Neutrophil (primary cell): ENCODE measurements around the gene ZFP36L1.

Experiments used
- H3K27ac ChIP-seq: fragments of 200-600 bp; sonication (generic); 2 replicates; pipeline ENCODE4 v1.5.1; 2016; ENCODE audit warnings: mild to moderate bottlenecking, moderate library complexity
- H3K27me3 ChIP-seq: fragments of 200-600 bp; sonication (generic); 2 replicates; pipeline ENCODE4 v1.6.0; 2016; ENCODE audit warnings: mild to moderate bottlenecking
- H3K36me3 ChIP-seq: fragments of 200-600 bp; sonication (generic); 2 replicates; pipeline ENCODE4 v1.5.1; 2017
- H3K4me1 ChIP-seq, 2 experiments: fragments of 200-600 bp in 1 of 2; sonication (generic) in 1 of 2; 1 replicate in 1 of 2; 2 replicates in 1 of 2; pipeline versions ENCODE4 v1.5.1 to v1.6.1; 2013 to 2016; ENCODE audit warnings: low read depth in 1 of 2, low read length in 1 of 2, mild to moderate bottlenecking in 1 of 2, moderate library complexity in 1 of 2; ENCODE audit not compliant: control insufficient read depth in 1 of 2, insufficient read depth in 1 of 2
- H3K4me3 ChIP-seq, 2 experiments: fragments of 200-600 bp in 1 of 2; sonication (generic) in 1 of 2; 1 replicate in 1 of 2; 2 replicates in 1 of 2; pipeline ENCODE4 v1.5.1; 2013 to 2016; ENCODE audit warnings: low read depth in 1 of 2, low read length in 1 of 2, mild to moderate bottlenecking in 1 of 2, moderate library complexity in 1 of 2
- H3K9me3 ChIP-seq: fragments of 200-600 bp; sonication (generic); 2 replicates; pipeline ENCODE4 v1.5.1; 2016
- CTCF ChIP-seq: fragments of 200-600 bp; sonication (generic); IDR thresholded peaks from 2 replicates; pipeline ENCODE4 v1.5.1; 2016; ENCODE audit warnings: antibody characterized with exemption

ZFP36L1 gene

GRCh38 chr14:68760761-68761160, 32.1 kb downstream of the ZFP36L1 start:
- Histone ChIP-seq H3K4me3 (no peak overlapping the region), H3K27me3 (peaks cover 61% of the 10 kb centered on the region), H3K4me1 (peaks cover 36 to 39% of the 10 kb centered on the region in 2 experiments), H3K9me3 (no peaks in the 10 kb centered on the region), H3K27ac (no peak overlapping the region), H3K36me3 (no peaks in the 10 kb centered on the region)
- TF ChIP-seq CTCF: no peak

GRCh38 chr14:68759937-68760336, 32.9 kb downstream of the ZFP36L1 start:
- H3K4me1 ChIP-seq: peaks cover 36 to 39% of the 10 kb centered on the region in 2 experiments
- H3K4me3 ChIP-seq: no peak overlapping the region
- peak overlapping the region; percentile 33 for H3K27ac ChIP-seq
- H3K36me3 ChIP-seq: no peaks in the 10 kb centered on the region
- H3K9me3 ChIP-seq: no peaks in the 10 kb centered on the region
- H3K27me3 ChIP-seq: peaks cover 61% of the 10 kb centered on the region
- no peak for TF ChIP-seq CTCF

GRCh38 chr14:68759017-68759560, 33.8 kb downstream of the ZFP36L1 start:
- no peaks in the 10 kb centered on the region for H3K9me3 ChIP-seq
- H3K4me3 ChIP-seq: no peak overlapping the region
- peaks cover 58% of the 10 kb centered on the region for H3K27me3 ChIP-seq
- H3K36me3 ChIP-seq: no peaks in the 10 kb centered on the region
- peak overlapping the region; percentile 33 for H3K27ac ChIP-seq
- TF ChIP-seq CTCF: no peak
- H3K4me1 ChIP-seq: peaks cover 44% of the 10 kb centered on the region in 2 experiments

GRCh38 chr14:68758301-68758700, 34.6 kb downstream of the ZFP36L1 start:
- no peak for TF ChIP-seq CTCF
- Histone ChIP-seq H3K4me3 (no peak overlapping the region), H3K9me3 (no peaks in the 10 kb centered on the region), H3K4me1 (peaks cover 52% of the 10 kb centered on the region in 2 experiments), H3K27ac (no peak overlapping the region), H3K27me3 (peaks cover 50% of the 10 kb centered on the region), H3K36me3 (no peaks in the 10 kb centered on the region)

GRCh38 chr14:68757618-68758081, 35.2 kb downstream of the ZFP36L1 start:
- peaks cover 50% of the 10 kb centered on the region for H3K27me3 ChIP-seq
- H3K36me3 ChIP-seq: no peaks in the 10 kb centered on the region
- no peak overlapping the region for H3K4me3 ChIP-seq
- peak overlapping the region; percentile 60 for H3K27ac ChIP-seq
- peaks cover 53 to 55% of the 10 kb centered on the region in 2 experiments for H3K4me1 ChIP-seq
- no peaks in the 10 kb centered on the region for H3K9me3 ChIP-seq
- TF ChIP-seq CTCF: no peak
